Ovary (tissue), 9 donors: ENCODE results near the gene DIDO1. TPM values are rescaled to one million over a fixed set of nuclear protein-coding genes. Genes with fewer than 3 reads are reported as not detected.

ENCODE experiments used
- DNase-seq, 5 donors: peaks; one replicate each; pipeline ENCODE4 v3.0.0-alpha.2; 2019 to 2020
- H3K27ac ChIP-seq, 2 donors: fragments of 200-600 bp; one replicate each; pipeline versions ENCODE4 v1.5.1 to v1.8.0; 2019 to 2022
- H3K27me3 ChIP-seq: fragments of 200-600 bp; one replicate; pipeline ENCODE4 v1.8.0; 2022
- H3K36me3 ChIP-seq: fragments of 200-600 bp; sonication (generic); one replicate; pipeline ENCODE4 v1.5.1; 2019
- H3K4me1 ChIP-seq: one replicate; pipeline ENCODE4 v1.8.1; 2013; ENCODE audit warnings: mild to moderate bottlenecking, moderate library complexity; ENCODE audit not compliant: insufficient read depth
- H3K4me3 ChIP-seq: fragments of 200-600 bp; sonication (generic); one replicate; pipeline ENCODE4 v1.5.1; 2017
- H3K9me3 ChIP-seq, 2 donors: fragments of 200-600 bp in 1 of 2; sonication (generic) in 1 of 2; one replicate each; pipeline versions ENCODE4 v1.5.1 to v1.8.1; 2013 to 2019; ENCODE audit warnings: mild to moderate bottlenecking in 1 of 2, moderate library complexity in 1 of 2
- EP300 ChIP-seq: sonication (generic); formaldehyde crosslinking; IDR thresholded peaks from one replicate; pipeline ENCODE4 v1.6.1; 2017; ENCODE audit warnings: antibody characterized with exemption
- POLR2A ChIP-seq: fragments of 450-650 bp; IDR thresholded peaks from one replicate; pipeline ENCODE4 v1.6.1; 2017; ENCODE audit warnings: antibody characterized with exemption, mild to moderate bottlenecking, moderate library complexity
- WGBS, 3 donors: extraction: QIAGEN DNeasy Blood & Tissue Kit in 1 of 3; methylation state at CpG; one replicate each; pipeline versions ENCODE4 v1.1.5 to v1.1.7; 2013 to 2017; 5-methylcytosine and 5-hydroxymethylcytosine counted together
- intact Hi-C, 4 donors: fragments of 100-400 bp; cut with DNase I; formaldehyde crosslinking; loops; one replicate each; pipeline versions ENCODE4 v1.11.0 to v1.15.1; 2022 to 2023
- polyA plus RNA-seq, 2 donors: library from polyadenylated mRNA; stranded (reverse); fragments of 200-250 nt in 1 of 2; fragments of 350-450 nt in 1 of 2; fragmentation: Illumina TruSeq in 1 of 2; extraction: RNeasy Lipid Tissue Mini Kit (QIAGEN cat#74804) in 1 of 2; gene quantifications; one replicate each; pipeline ENCODE4 v1.2.3, GENCODE V29; 2013 to 2014
- total RNA-seq, 7 donors: library from RNA; depleted of rRNA in 2 of 7; stranded (reverse); fragments of >200 nt in 2 of 7; fragmentation: NEBNext Ultra II Directional in 3 of 7; extraction: Animal tissue kit (Norgen Biotek cat#: 25700) in 3 of 7; gene quantifications; one replicate each; pipeline versions ENCODE4 v1.1.0 to v1.2.4, GENCODE V29; 2016 to 2023
- TF ChIP-seq, protein P1 (sequence below), 3 donors: fragments of 450-650 bp in 2 of 3; fragments of 200-600 bp in 1 of 3; IDR thresholded peaks; one replicate each; pipeline versions ENCODE4 v1.5.1 to v1.8.0; 2016 to 2022; ENCODE audit warnings: antibody characterized with exemption in 3 of 3, mild to moderate bottlenecking in 1 of 3
- donor health status: DM: no; HTN: no; CAD: no; lungs with moderate emphysema.
- donor health status: DM: no; HTN: no; CAD: no.
- donor health status: Bipolar disorder and iron deficiency.
- donor health status: DM: yes; HTN: yes; CAD: no.
- donor health status: DM: no; HTN: no; CAD: no.
- donor health status: DM: yes; HTN: yes; CAD: no.

The DIDO1 gene
- total and polyA plus RNA-seq, 9 donors, result 42.9 to 82.2 (median 56.2) TPM

DNA sequence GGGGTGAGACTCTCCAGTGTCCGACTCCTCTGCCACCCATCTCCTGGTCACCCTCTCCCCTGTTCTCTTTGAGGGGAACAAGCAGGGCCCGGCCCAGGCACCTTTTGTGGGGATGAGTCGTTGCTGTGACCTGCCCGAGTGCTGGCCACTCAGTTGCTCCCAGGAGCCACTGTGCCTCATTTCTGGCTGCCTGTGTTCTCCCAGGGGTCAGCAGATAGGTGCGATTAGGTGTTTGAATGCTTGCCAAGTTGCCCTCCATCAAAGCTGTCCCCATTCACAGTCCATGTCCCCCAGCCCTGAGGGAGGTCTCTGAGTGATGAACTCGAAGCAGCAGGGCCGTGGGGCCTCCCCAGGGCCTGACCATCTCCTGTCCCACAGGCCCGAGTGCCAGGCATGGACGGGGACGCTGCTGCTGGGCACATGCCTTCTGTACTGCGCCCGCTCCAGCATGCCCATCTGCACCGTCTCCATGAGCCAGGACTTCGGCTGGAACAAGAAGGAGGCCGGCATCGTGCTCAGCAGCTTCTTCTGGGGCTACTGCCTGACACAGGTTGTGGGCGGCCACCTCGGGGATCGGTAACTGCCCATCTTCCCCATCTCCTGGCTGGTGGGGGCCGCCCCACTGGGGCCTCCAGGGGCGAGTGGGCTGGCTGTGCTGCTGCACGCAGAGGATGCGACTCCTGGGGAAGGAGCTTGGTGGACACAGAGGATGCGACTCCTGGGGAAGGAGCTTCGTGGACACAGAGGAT lies 30.3 kb upstream of the DIDO1 start:
- 91 to 93% (median 92%) methylated on average over 24 to 25 of the region's 25 CpGs for WGBS, 3 donors
- no peak overlapping the region for H3K4me3 ChIP-seq
- DNase-seq, result no peak
- H3K9me3 ChIP-seq, result no peaks in the 10 kb centered on the region
- intact Hi-C loops, result no loop called here
- no peaks in the 10 kb centered on the region for H3K27me3 ChIP-seq
- peaks cover 22% of the 10 kb centered on the region for H3K4me1 ChIP-seq
- no peak overlapping the region for H3K27ac ChIP-seq
- H3K36me3 ChIP-seq, result no peaks in the 10 kb centered on the region
- TF ChIP-seq, protein P1, sequence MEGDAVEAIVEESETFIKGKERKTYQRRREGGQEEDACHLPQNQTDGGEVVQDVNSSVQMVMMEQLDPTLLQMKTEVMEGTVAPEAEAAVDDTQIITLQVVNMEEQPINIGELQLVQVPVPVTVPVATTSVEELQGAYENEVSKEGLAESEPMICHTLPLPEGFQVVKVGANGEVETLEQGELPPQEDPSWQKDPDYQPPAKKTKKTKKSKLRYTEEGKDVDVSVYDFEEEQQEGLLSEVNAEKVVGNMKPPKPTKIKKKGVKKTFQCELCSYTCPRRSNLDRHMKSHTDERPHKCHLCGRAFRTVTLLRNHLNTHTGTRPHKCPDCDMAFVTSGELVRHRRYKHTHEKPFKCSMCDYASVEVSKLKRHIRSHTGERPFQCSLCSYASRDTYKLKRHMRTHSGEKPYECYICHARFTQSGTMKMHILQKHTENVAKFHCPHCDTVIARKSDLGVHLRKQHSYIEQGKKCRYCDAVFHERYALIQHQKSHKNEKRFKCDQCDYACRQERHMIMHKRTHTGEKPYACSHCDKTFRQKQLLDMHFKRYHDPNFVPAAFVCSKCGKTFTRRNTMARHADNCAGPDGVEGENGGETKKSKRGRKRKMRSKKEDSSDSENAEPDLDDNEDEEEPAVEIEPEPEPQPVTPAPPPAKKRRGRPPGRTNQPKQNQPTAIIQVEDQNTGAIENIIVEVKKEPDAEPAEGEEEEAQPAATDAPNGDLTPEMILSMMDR (IDR thresholded peaks at IDR 0.05), result no peak
- TF ChIP-seq POLR2A, result no peak
- TF ChIP-seq EP300, result no peak

DNA sequence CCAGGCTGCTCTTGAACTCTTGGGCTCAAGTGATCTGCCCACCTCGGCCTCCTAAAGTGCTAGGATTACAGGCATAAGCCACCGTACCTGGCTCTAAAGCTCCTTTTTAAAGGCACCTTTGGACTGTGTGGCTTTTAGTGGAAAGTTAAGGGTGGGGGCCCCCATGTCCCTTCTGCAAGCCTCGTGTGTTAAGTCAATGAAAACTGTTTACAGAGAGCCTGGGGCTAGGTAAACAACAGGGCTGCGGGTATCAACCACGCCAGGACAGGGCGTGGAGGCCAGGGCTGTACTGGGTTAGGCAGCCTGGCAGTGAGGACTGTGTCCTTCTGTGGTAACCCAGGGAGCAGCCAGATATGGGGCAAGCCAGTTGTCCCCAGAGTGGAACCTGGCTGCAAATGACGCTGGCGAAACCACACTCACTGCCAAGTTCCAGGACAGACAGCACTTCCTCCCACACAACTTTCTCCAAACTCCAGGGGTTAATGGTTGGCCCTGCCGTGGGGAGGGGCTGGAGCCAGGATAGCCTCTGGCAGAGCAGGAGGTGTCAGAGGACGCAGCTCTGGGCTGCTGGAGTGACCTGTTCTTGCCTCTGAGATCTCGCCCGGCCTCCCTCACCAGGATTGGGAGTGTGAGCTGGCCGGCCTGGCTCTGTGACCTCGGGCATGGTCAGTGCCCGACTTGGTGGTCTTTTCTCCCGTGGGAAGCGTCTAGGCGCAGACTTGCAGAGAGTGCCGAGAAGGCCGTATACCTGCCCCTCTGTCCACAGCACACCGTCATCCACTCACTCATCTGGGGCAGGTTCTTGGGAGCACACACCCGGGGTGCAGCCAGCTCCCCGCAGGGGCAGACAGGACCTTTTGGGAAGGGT lies 29.4 kb upstream of the DIDO1 start:
- Histone ChIP-seq H3K4me3 (no peak overlapping the region), H3K27ac (no peak overlapping the region), H3K36me3 (no peaks in the 10 kb centered on the region), H3K27me3 (no peaks in the 10 kb centered on the region), H3K9me3 (no peaks in the 10 kb centered on the region), H3K4me1 (peaks cover 22% of the 10 kb centered on the region)
- WGBS, 3 donors, result 78 to 84% (median 82%) methylated on average over 23 of the region's 23 CpGs
- TF ChIP-seq, protein P1 (IDR thresholded peaks at IDR 0.05), result no peak
- TF ChIP-seq EP300 (no peak), POLR2A (no peak)
- intact Hi-C loops, result no loop called here
- no peak for DNase-seq

DNA sequence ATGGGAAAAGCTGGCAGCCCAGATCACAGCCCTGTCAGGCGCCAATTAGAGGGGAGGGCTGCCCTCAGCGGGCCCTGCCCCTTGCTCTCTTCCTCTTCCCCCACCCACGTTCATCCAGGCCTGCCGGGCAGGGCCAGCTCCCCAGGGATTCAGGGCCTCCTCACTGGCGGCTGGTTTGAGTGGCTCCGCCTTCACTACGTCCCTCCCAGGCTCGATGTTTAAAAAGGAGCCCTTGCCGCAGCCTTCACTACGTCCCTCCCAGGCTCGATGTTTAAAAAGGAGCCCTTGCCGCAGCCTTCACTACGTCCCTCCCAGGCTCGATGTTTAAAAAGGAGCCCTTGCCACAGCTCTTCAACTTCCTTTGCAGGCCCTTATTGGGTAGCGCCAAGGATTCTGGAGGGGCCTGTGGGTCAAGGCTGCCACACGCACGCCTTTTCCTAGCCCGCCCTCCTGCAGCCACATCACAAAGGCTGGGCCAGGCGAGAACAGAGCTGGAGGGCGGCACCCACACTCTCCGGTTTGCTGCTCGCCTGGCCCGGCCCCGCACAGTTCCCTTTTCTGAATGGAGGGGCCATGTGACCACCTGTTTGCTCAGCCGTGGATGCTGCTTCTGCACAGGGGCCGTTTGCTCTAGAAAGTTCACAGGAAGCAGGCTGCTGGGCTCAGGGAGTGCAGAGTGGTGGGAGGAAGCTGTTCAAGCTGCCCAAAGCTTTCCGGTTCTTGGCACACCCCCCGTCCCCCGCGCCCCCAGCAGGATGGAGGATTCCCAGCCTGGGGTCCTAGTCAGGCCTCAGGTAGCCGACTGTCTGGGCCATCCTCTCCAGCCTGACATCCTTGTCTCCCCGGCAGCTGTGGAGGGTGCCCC lies 27.8 kb upstream of the DIDO1 start:
- Histone ChIP-seq H3K4me3 (no peak overlapping the region), H3K9me3 (no peaks in the 10 kb centered on the region), H3K4me1 (peaks cover 22% of the 10 kb centered on the region), H3K27ac (peak overlapping the region; percentile 96), H3K36me3 (no peaks in the 10 kb centered on the region), H3K27me3 (no peaks in the 10 kb centered on the region)
- peak; percentile 81 to 88 (median 85) for DNase-seq
- TF ChIP-seq POLR2A (no peak), EP300 (no peak)
- TF ChIP-seq, protein P1 (IDR thresholded peaks at IDR 0.05), result no peak
- intact Hi-C loops, result no loop called here
- WGBS, 3 donors, result 2 to 5% (median 3%) methylated on average over 31 to 32 of the region's 32 CpGs
